IMR-90 (cell line): ENCODE results near the gene DPH6.

Experiments used
- POLR2A ChIP-seq: IDR thresholded peaks from 2 replicates; pipeline ENCODE4 v1.6.1; 2012; ENCODE audit warnings: mild to moderate bottlenecking, low read depth, low read length
- USF2 ChIP-seq: fragments of 150-350 bp; IDR thresholded peaks from 2 replicates; pipeline ENCODE4 v1.6.1; 2017; ENCODE audit warnings: mild to moderate bottlenecking, antibody characterized with exemption, low read length, low read depth

GRCh38 chr15:35320911-35321310 is 225.1 kb downstream of the DPH6 start:
- TF ChIP-seq POLR2A: no peak
- TF ChIP-seq USF2: no peak
